SU-DHL-6 (cell line): Measurements from ENCODE around the gene LHFPL5.

Experiments
- H2AFZ ChIP-seq: fragments of 200-600 bp; sonication (generic); 2 replicates; pipeline ENCODE4 v1.6.1; 2014; ENCODE audit warnings: low read depth, mild to moderate bottlenecking, moderate library complexity, mixed read lengths, antibody characterized with exemption, low read length; ENCODE audit not compliant: severe bottlenecking
- H3F3A ChIP-seq: fragments of 200-600 bp; shearing (Covaris generic); 2 replicates; pipeline ENCODE4 v1.6.0; 2016; ENCODE audit warnings: antibody characterized with exemption, mild to moderate bottlenecking; ENCODE audit not compliant: insufficient read depth
- H3K27ac ChIP-seq: fragments of 200-600 bp; sonication (generic); 2 replicates; pipeline ENCODE4 v1.5.1; 2016; ENCODE audit warnings: low read depth, mild to moderate bottlenecking, low read length, moderate library complexity, mixed read lengths
- H3K27me3 ChIP-seq: fragments of 200-600 bp; sonication (generic), shearing (Covaris generic); 2 replicates; pipeline ENCODE4 v1.6.0; 2014; ENCODE audit warnings: mild to moderate bottlenecking, low read length
- H3K36me3 ChIP-seq: fragments of 200-600 bp; sonication (generic); 2 replicates; pipeline ENCODE4 v1.6.1; 2014; ENCODE audit warnings: mild to moderate bottlenecking, low read length, mixed read lengths
- H3K4me2 ChIP-seq: fragments of 300-600, 200-600 bp; shearing (Covaris generic), sonication (generic); 2 replicates; pipeline ENCODE4 v1.6.0; 2014; ENCODE audit warnings: low read length, low read depth, mild to moderate bottlenecking; ENCODE audit not compliant: poor library complexity, severe bottlenecking
- H3K4me3 ChIP-seq: fragments of 200-600 bp; sonication (generic); 2 replicates; pipeline ENCODE4 v1.5.1; 2014; ENCODE audit warnings: antibody characterized with exemption, low read length, mild to moderate bottlenecking, mixed read lengths; ENCODE audit not compliant: insufficient read depth, poor library complexity, severe bottlenecking
- H3K79me2 ChIP-seq: fragments of 200-600 bp; sonication (generic); 2 replicates; pipeline ENCODE4 v1.6.1; 2014; ENCODE audit warnings: mild to moderate bottlenecking, low read length, moderate library complexity; ENCODE audit not compliant: insufficient read depth
- H3K9ac ChIP-seq: fragments of 200-600 bp; sonication (generic); 2 replicates; pipeline ENCODE4 v1.7.0; 2014; ENCODE audit warnings: mild to moderate bottlenecking, low read length
- H3K9me2 ChIP-seq: fragments of 200-600 bp; sonication (generic); replicated peaks from 2 replicates; pipeline ENCODE4 v1.6.1; 2014; ENCODE audit warnings: low read length; ENCODE audit not compliant: insufficient read depth
- H3K9me3 ChIP-seq: fragments of 200-600 bp; sonication (generic); 2 replicates; pipeline ENCODE4 v1.6.1; 2014; ENCODE audit warnings: low read length, mixed read lengths; ENCODE audit not compliant: insufficient read depth
- H4K20me1 ChIP-seq: fragments of 200-600 bp; sonication (generic); 2 replicates; pipeline ENCODE4 v1.6.1; 2014; ENCODE audit warnings: low read depth, mild to moderate bottlenecking, antibody characterized with exemption, low read length, moderate library complexity, mixed read lengths
- EZH2phosphoT487 ChIP-seq: fragments of 200-600 bp; sonication (generic), shearing (Covaris generic); conservative IDR thresholded peaks from 2 replicates; pipeline ENCODE4 v1.6.1; 2018; ENCODE audit warnings: mild to moderate bottlenecking, antibody characterized with exemption, low read length, moderate library complexity, mixed read lengths
- TF ChIP-seq, protein P1 (sequence below): fragments of 200-600 bp; sonication (generic); IDR thresholded peaks from one replicate; pipeline ENCODE4 v1.5.1; 2017; ENCODE audit warnings: antibody characterized with exemption, mild to moderate bottlenecking, low read length, moderate library complexity; ENCODE audit not compliant: insufficient read depth, poor library complexity, severe bottlenecking

The LHFPL5 gene

DNA sequence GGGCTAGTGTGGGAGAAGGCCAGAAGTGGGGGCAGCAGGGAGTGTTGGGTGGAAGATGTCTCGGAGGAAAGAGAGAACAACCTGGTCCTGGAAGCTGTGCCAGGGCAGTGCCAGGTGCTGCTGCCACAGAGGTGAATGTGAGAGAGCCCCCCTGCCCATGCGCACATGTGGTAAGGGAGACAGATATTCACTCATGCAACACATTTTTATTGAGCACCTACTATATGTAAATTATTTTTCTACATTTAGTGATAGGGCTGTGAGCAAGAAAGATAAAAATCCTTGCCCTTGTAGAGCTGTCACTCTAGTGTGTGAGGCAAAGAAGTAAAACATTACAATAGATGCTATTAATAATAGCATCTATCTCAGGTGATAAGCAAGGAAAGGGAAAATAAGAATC lies 23.9 kb upstream of the LHFPL5 start:
- Histone ChIP-seq H3K27me3 (no peaks in the 10 kb centered on the region), H3K9me2 (no peaks in the 10 kb centered on the region)
- no peak for TF ChIP-seq EZH2phosphoT487
- TF ChIP-seq, protein P1, sequence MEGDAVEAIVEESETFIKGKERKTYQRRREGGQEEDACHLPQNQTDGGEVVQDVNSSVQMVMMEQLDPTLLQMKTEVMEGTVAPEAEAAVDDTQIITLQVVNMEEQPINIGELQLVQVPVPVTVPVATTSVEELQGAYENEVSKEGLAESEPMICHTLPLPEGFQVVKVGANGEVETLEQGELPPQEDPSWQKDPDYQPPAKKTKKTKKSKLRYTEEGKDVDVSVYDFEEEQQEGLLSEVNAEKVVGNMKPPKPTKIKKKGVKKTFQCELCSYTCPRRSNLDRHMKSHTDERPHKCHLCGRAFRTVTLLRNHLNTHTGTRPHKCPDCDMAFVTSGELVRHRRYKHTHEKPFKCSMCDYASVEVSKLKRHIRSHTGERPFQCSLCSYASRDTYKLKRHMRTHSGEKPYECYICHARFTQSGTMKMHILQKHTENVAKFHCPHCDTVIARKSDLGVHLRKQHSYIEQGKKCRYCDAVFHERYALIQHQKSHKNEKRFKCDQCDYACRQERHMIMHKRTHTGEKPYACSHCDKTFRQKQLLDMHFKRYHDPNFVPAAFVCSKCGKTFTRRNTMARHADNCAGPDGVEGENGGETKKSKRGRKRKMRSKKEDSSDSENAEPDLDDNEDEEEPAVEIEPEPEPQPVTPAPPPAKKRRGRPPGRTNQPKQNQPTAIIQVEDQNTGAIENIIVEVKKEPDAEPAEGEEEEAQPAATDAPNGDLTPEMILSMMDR = no peak

DNA sequence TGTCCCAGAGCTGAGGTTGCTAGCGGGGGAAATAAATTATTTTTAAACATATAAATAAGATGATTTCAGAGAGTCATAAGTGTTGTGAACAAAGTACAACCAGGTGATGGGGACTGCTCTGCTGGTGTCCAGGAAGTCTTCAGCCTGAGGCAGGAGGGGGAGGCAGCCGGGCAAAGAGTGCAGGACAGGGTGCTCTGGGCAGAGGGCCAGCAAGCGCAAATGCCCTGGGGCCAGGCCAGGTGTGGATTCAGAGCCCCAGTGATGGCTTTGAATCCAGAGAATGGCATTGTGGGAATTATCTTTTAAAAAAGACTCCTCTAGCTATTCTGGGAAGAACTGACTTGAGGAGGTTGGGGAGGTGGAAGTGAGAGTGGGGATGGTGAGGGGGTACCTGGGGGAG lies 22.7 kb upstream of the LHFPL5 start:
- H2AFZ ChIP-seq = no peak overlapping the region
- H3K9me3 ChIP-seq = no peaks in the 10 kb centered on the region
- no peaks in the 10 kb centered on the region for H3K79me2 ChIP-seq
- no peaks in the 10 kb centered on the region for H3K36me3 ChIP-seq
- H3F3A ChIP-seq = no peaks in the 10 kb centered on the region
- no peak overlapping the region for H3K27ac ChIP-seq
- H3K9me2 ChIP-seq = no peaks in the 10 kb centered on the region
- H3K4me3 ChIP-seq = no peak overlapping the region
- no peaks in the 10 kb centered on the region for H4K20me1 ChIP-seq
- no peak overlapping the region for H3K4me2 ChIP-seq
- H3K27me3 ChIP-seq = no peaks in the 10 kb centered on the region
- H3K9ac ChIP-seq = no peak overlapping the region
- TF ChIP-seq EZH2phosphoT487 = no peak
- TF ChIP-seq, protein P1 = no peak

More for the DNA sequence above, 23.9 kb upstream of the LHFPL5 start:
- Histone ChIP-seq H2AFZ (no peak overlapping the region), H3K36me3 (no peaks in the 10 kb centered on the region), H3K4me2 (no peak overlapping the region), H4K20me1 (no peaks in the 10 kb centered on the region), H3K79me2 (no peaks in the 10 kb centered on the region), H3K4me3 (no peak overlapping the region), H3K27ac (no peak overlapping the region), H3K9ac (no peak overlapping the region), H3K9me3 (no peaks in the 10 kb centered on the region), H3F3A (no peaks in the 10 kb centered on the region)

DNA sequence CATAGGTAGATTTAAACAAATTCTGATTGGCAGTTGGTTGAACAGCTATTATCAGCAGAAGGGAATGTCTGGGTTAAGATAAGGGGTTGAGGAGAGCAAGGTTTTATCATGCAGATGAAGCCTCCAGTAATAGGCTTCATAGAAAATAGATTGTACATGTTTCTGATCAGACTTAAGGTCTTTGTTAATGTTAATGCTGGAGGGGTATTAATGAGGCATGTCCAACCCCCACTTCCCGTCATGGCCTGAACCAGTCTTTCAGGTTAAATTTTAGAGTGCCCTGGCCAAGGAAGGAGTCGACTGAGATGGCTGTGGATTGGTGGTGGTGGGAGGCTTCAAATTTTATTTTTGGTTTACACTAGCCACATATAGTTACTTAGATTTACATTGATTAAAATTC lies 21.0 kb upstream of the LHFPL5 start:
- Histone ChIP-seq H3K79me2 (no peaks in the 10 kb centered on the region), H4K20me1 (no peaks in the 10 kb centered on the region), H3K27ac (no peak overlapping the region), H2AFZ (no peak overlapping the region), H3K9ac (no peak overlapping the region), H3K27me3 (no peaks in the 10 kb centered on the region), H3K4me2 (no peak overlapping the region), H3F3A (no peaks in the 10 kb centered on the region), H3K9me3 (no peaks in the 10 kb centered on the region), H3K4me3 (no peak overlapping the region), H3K9me2 (no peaks in the 10 kb centered on the region), H3K36me3 (no peaks in the 10 kb centered on the region)
- no peak for TF ChIP-seq EZH2phosphoT487
- TF ChIP-seq, protein P1 = no peak
